CD4-positive, alpha-beta T cell (primary cell): ENCODE data around the gene CDH6. TPM values are rescaled to one million over a fixed set of nuclear protein-coding genes. Genes with fewer than 3 reads are reported as not detected.

Source experiments
- ATAC-seq: fragments of 200-7000 bp; cut with Tn5 transposase; one replicate; pipeline ENCODE4 v1.10.0; 2022; ENCODE audit warnings: mild to moderate bottlenecking; ENCODE audit not compliant: poor library complexity
- CTCF ChIA-PET: fragments of 350-600 bp; sonication (Branson Sonifier 250); formaldehyde crosslinking; loops from one replicate; lab custom pipeline; 2021; ENCODE audit warnings: antibody characterized with exemption, inconsistent platforms; lab: Charles Lee
- POLR2A ChIA-PET: fragments of 350-600 bp; sonication (Branson Sonifier 250); formaldehyde crosslinking; loops from one replicate; lab custom pipeline; 2021; ENCODE audit warnings: antibody characterized with exemption, inconsistent platforms; lab: Charles Lee
- DNase-seq, 14 experiments: peaks; one replicate each; pipeline ENCODE4 v3.0.0-alpha.2; 2013 to 2020; ENCODE audit warnings: mixed read lengths in 2 of 14
- H3K27ac ChIP-seq, 2 donors: one replicate each; pipeline versions ENCODE4 v1.5.1 to v1.7.0; 2013; ENCODE audit warnings: low read length in 2 of 2, low read depth in 1 of 2, mild to moderate bottlenecking in 1 of 2
- H3K27me3 ChIP-seq, 2 experiments: 1 replicate in 1 of 2; 2 replicates in 1 of 2; pipeline versions ENCODE4 v1.6.1 to v1.7.0; 2013; ENCODE audit warnings: low read length in 2 of 2, control low read depth in 1 of 2, mild to moderate bottlenecking in 1 of 2, moderate library complexity in 1 of 2; ENCODE audit not compliant: insufficient read depth in 2 of 2, control insufficient read depth in 1 of 2
- H3K36me3 ChIP-seq: one replicate; pipeline ENCODE4 v1.6.1; 2013; ENCODE audit warnings: low read length, control low read depth; ENCODE audit not compliant: insufficient read depth
- H3K4me1 ChIP-seq: one replicate; pipeline ENCODE4 v1.6.1; 2013; ENCODE audit warnings: low read length, control low read depth; ENCODE audit not compliant: insufficient read depth
- H3K4me3 ChIP-seq: one replicate; pipeline ENCODE4 v1.5.1; 2013; ENCODE audit warnings: mild to moderate bottlenecking, low read length, moderate library complexity
- H3K9me3 ChIP-seq, 2 experiments: 1 replicate in 1 of 2; 2 replicates in 1 of 2; pipeline versions ENCODE4 v1.6.1 to v1.7.0; 2013; ENCODE audit warnings: low read length in 2 of 2, mild to moderate bottlenecking in 2 of 2, control low read depth in 1 of 2, moderate library complexity in 1 of 2; ENCODE audit not compliant: control insufficient read depth in 1 of 2, insufficient read depth in 1 of 2
- H3K27ac Mint-ChIP-seq: one replicate; pipeline ENCODE4 v1.8.0; 2020; ENCODE audit warnings: mixed read lengths
- H3K27me3 Mint-ChIP-seq: one replicate; pipeline ENCODE4 v1.8.0; 2021; ENCODE audit warnings: mixed read lengths
- H3K36me3 Mint-ChIP-seq: one replicate; pipeline ENCODE4 v1.8.0; 2021; ENCODE audit warnings: low read depth, mixed read lengths
- H3K4me1 Mint-ChIP-seq: one replicate; pipeline ENCODE4 v1.8.0; 2021; ENCODE audit warnings: low read depth, mixed read lengths
- H3K4me3 Mint-ChIP-seq: one replicate; pipeline ENCODE4 v1.8.0; 2020; ENCODE audit warnings: mild to moderate bottlenecking, mixed read lengths
- H3K9me3 Mint-ChIP-seq: one replicate; pipeline ENCODE4 v1.8.0; 2020; ENCODE audit warnings: mixed read lengths
- intact Hi-C, 2 experiments: fragments of 100-400 bp; cut with DNase I in 1 of 2; cut with micrococcal nuclease in 1 of 2; formaldehyde crosslinking; loops; one replicate each; pipeline versions ENCODE4 v1.15.1 to v1.9.0; 2023 to 2025; cut with DNase I, micrococcal nuclease
- total RNA-seq, 174 experiments: library from RNA in 2 of 174; stranded (reverse) in 2 of 174; gene quantifications; one replicate each; pipeline ENCODE4 v1.2.3 and lab custom pipeline; 2021 to 2026
- TF ChIP-seq, protein P1 (sequence below): fragments of 200-600 bp; IDR thresholded peaks from one replicate; pipeline ENCODE4 v1.8.0; 2022; ENCODE audit warnings: antibody characterized with exemption, mild to moderate bottlenecking

The CDH6 gene
- total RNA-seq, 2 experiments from 2014 or later, result not detected

DNA sequence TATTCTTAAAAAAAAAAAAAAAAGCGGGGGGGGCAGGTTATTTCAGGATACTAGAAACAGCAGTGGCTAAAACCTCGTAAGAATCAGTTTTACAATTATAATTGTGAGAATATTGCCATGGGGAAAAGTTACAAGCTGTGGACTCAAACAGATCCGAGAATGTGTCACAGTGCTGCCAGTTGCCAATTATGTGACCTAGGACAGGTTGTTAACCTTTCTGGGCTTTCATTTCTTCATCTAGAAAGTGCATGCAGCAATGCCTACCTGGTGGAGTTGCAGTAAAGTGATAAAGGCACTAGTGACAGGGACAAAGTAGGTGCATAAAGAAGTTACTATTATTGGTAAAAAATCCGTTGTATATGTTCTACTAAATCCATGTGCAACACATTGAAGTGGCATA, 75.8 kb downstream of the CDH6 start:
- intact Hi-C loops, result no loop called here
- H3K27ac Mint-ChIP-seq, result no peak overlapping the region
- Histone ChIP-seq H3K36me3 (no peaks in the 10 kb centered on the region), H3K4me3 (no peak overlapping the region), H3K9me3 (no peaks in the 10 kb centered on the region), H3K27me3 (no peaks in the 10 kb centered on the region), H3K27ac (no peak overlapping the region), H3K4me1 (no peaks in the 10 kb centered on the region)
- ChIA-PET POLR2A (no interaction called here), CTCF (no interaction called here)
- no peaks in the 10 kb centered on the region for H3K4me1 Mint-ChIP-seq
- H3K4me3 Mint-ChIP-seq, result no peak overlapping the region
- H3K36me3 Mint-ChIP-seq, result no peaks in the 10 kb centered on the region
- no peak for DNase-seq
- no peak for ATAC-seq
- H3K9me3 Mint-ChIP-seq, result no peaks in the 10 kb centered on the region
- H3K27me3 Mint-ChIP-seq, result peaks cover 6% of the 10 kb centered on the region
- TF ChIP-seq, protein P1, sequence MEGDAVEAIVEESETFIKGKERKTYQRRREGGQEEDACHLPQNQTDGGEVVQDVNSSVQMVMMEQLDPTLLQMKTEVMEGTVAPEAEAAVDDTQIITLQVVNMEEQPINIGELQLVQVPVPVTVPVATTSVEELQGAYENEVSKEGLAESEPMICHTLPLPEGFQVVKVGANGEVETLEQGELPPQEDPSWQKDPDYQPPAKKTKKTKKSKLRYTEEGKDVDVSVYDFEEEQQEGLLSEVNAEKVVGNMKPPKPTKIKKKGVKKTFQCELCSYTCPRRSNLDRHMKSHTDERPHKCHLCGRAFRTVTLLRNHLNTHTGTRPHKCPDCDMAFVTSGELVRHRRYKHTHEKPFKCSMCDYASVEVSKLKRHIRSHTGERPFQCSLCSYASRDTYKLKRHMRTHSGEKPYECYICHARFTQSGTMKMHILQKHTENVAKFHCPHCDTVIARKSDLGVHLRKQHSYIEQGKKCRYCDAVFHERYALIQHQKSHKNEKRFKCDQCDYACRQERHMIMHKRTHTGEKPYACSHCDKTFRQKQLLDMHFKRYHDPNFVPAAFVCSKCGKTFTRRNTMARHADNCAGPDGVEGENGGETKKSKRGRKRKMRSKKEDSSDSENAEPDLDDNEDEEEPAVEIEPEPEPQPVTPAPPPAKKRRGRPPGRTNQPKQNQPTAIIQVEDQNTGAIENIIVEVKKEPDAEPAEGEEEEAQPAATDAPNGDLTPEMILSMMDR, result no peak

DNA sequence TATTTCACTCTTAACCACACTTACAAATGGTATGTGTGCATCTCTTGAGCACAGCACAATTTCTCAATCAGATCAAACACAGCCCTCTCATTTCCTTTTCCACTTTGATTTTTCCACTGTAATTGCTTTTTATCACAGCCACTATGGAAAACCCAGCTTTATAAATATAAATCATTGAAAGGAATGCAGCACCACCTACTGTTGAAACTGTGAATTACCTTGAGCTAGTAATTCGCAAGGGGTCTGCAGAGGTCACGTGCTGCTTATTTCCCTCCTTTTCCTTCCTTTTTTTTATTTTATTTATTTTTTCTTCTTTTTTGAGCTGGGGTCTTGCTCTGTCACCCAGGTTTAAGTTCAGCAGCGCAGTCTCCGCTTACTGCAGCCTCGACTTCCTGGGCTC, 76.9 kb downstream of the CDH6 start:
- intact Hi-C loops, result no loop called here
- Mint-ChIP-seq H3K9me3 (no peaks in the 10 kb centered on the region), H3K4me1 (no peaks in the 10 kb centered on the region), H3K27ac (no peak overlapping the region), H3K36me3 (no peaks in the 10 kb centered on the region), H3K4me3 (no peak overlapping the region), H3K27me3 (peaks cover 6% of the 10 kb centered on the region)
- H3K27ac ChIP-seq, result no peak overlapping the region
- no peaks in the 10 kb centered on the region for H3K4me1 ChIP-seq
- ATAC-seq (no peak), DNase-seq (no peak)
- no peaks in the 10 kb centered on the region for H3K27me3 ChIP-seq
- no peaks in the 10 kb centered on the region for H3K36me3 ChIP-seq
- CTCF ChIA-PET, result no interaction called here
- H3K4me3 ChIP-seq, result no peak overlapping the region
- POLR2A ChIA-PET, result no interaction called here
- H3K9me3 ChIP-seq, result no peaks in the 10 kb centered on the region
- TF ChIP-seq, protein P1, result peak; percentile 25

DNA sequence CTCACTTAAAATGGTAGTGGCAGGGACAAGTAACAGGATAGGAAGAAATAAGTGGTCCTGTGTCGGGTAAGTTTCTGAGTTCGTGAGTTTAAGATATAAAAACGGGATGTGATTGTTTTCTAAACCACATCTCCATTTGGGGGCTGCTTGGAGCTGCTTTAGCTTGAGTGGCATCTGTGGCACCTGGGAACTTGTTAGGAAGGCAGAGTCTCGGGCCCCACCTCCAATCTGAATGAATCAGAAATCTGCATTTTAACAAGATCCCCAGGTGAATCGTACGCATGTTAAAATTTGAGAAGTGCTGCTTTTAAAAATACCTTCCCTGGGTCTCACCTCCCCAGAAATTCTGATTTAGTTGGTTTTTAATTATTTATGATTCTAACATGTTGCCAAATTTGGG, 78.1 kb downstream of the CDH6 start:
- ATAC-seq, result no peak
- Mint-ChIP-seq H3K27me3 (peaks cover 6% of the 10 kb centered on the region), H3K4me3 (no peak overlapping the region), H3K9me3 (no peaks in the 10 kb centered on the region), H3K27ac (no peak overlapping the region), H3K4me1 (no peaks in the 10 kb centered on the region), H3K36me3 (no peaks in the 10 kb centered on the region)
- Histone ChIP-seq H3K27ac (no peak overlapping the region), H3K27me3 (no peaks in the 10 kb centered on the region), H3K9me3 (no peaks in the 10 kb centered on the region), H3K4me3 (no peak overlapping the region), H3K36me3 (no peaks in the 10 kb centered on the region), H3K4me1 (no peaks in the 10 kb centered on the region)
- ChIA-PET CTCF (no interaction called here), POLR2A (no interaction called here)
- TF ChIP-seq, protein P1, result no peak
- no peak for DNase-seq
- intact Hi-C loops, result no loop called here
